Right lobe of liver (tissue), 6 donors: ENCODE data around the gene CACNG4. TPM values are rescaled to one million over a fixed set of nuclear protein-coding genes. Genes with fewer than 3 reads are reported as not detected.

Experiments
- ATAC-seq, 4 donors: fragments of 200-7000 bp; cut with Tn5 transposase; one replicate each; pipeline ENCODE4 v1.9.1; 2020; ENCODE audit warnings: mild to moderate bottlenecking in 4 of 4, moderate library complexity in 4 of 4
- DNase-seq, 3 donors: peaks; one replicate each; pipeline ENCODE4 v3.0.0-alpha.2; 2020
- H3K27ac ChIP-seq, 3 donors: fragments of 200-600 bp; one replicate each; pipeline ENCODE4 v1.8.0; 2022
- H3K27me3 ChIP-seq, 2 donors: fragments of 200-600 bp; one replicate each; pipeline ENCODE4 v1.8.0; 2022
- H3K36me3 ChIP-seq, 4 donors: fragments of 200-600 bp; sonication (generic) in 1 of 4; one replicate each; pipeline versions ENCODE4 v1.5.1 to v1.8.0; 2017 to 2022; ENCODE audit warnings: control low read depth in 1 of 4
- H3K4me1 ChIP-seq, 4 donors: fragments of 200-600 bp; sonication (generic) in 1 of 4; one replicate each; pipeline versions ENCODE4 v1.5.1 to v1.8.0; 2017 to 2022; ENCODE audit warnings: control low read depth in 1 of 4
- H3K4me3 ChIP-seq, 3 donors: fragments of 200-600 bp; one replicate each; pipeline ENCODE4 v1.8.0; 2022
- H3K9me3 ChIP-seq, 4 donors: fragments of 200-600 bp; sonication (generic) in 1 of 4; one replicate each; pipeline versions ENCODE4 v1.5.1 to v1.8.0; 2017 to 2022; ENCODE audit warnings: control low read depth in 1 of 4
- CTCF ChIP-seq, 4 donors: fragments of 200-600 bp in 3 of 4; fragments of 450-650 bp in 1 of 4; IDR thresholded peaks; one replicate each; pipeline versions ENCODE4 v1.5.1 to v1.8.0; 2016 to 2022; ENCODE audit warnings: antibody characterized with exemption in 4 of 4, mild to moderate bottlenecking in 2 of 4
- POLR2A ChIP-seq: fragments of 450-650 bp; IDR thresholded peaks from one replicate; pipeline ENCODE4 v1.6.1; 2017; ENCODE audit warnings: antibody characterized with exemption, mild to moderate bottlenecking
- WGBS: methylation state at CpG from one replicate; pipeline ENCODE4 v1.1.6; 2018; ENCODE audit warnings: low coverage, low lambda C conversion rate; ENCODE audit not compliant: insufficient coverage; ENCODE audit errors: missing lambda C conversion rate; 5-methylcytosine and 5-hydroxymethylcytosine counted together
- intact Hi-C, 2 donors: fragments of 100-400 bp; cut with DNase I; formaldehyde crosslinking; loops; one replicate each; pipeline versions ENCODE4 v1.11.2 to v1.14.1; 2022
- total RNA-seq, 6 experiments: library from RNA; depleted of rRNA in 2 of 6; stranded (reverse); fragments of >200 nt in 2 of 6; fragmentation: NEBNext Ultra II Directional in 3 of 6; extraction: Animal tissue kit (Norgen Biotek cat#: 25700) in 3 of 6; gene quantifications; one replicate each; pipeline versions ENCODE4 v1.1.0 to v1.2.4, GENCODE V29; 2016 to 2023
- donor health status: DM: no; HTN: yes; CAD: no.
- donor health status: DM: no; HTN: no; CAD: no.
- donor health status: DM: no; HTN: no; CAD: no.
- donor health status: DM: no; HTN: yes; CAD: no.
- donor health status: DM: no; HTN: yes; CAD: no.

The CACNG4 gene
- total RNA-seq, 6 experiments from 2014 or later, result not detected

- no peaks in the 10 kb centered on the region for H3K4me1 ChIP-seq
- H3K9me3 ChIP-seq, result no peaks in the 10 kb centered on the region
- TF ChIP-seq POLR2A, result no peak
- ATAC-seq (no peak), DNase-seq (no peak)
- intact Hi-C loops, result no loop called here
- H3K27ac ChIP-seq, result no peak overlapping the region
- no peaks in the 10 kb centered on the region for H3K36me3 ChIP-seq
- WGBS, result 83% methylated on average over 1 of the region's 14 CpGs
- no peaks in the 10 kb centered on the region for H3K27me3 ChIP-seq
- no peak overlapping the region for H3K4me3 ChIP-seq
These were observed 67.9 kb downstream of the CACNG4 start for GRCh38 chr17:67032382-67032781.

- DNase-seq (no peak), ATAC-seq (no peak)
- no peaks in the 10 kb centered on the region for H3K36me3 ChIP-seq
- 65% methylated on average over 5 of the region's 13 CpGs for WGBS
- H3K9me3 ChIP-seq, result no peaks in the 10 kb centered on the region
- H3K4me3 ChIP-seq, result no peak overlapping the region
- TF ChIP-seq CTCF (IDR thresholded peaks at IDR 0.05), result no peak
- no peak for TF ChIP-seq POLR2A
- H3K27ac ChIP-seq, result no peak overlapping the region
- no peaks in the 10 kb centered on the region for H3K27me3 ChIP-seq
- intact Hi-C loops, result no loop called here
- H3K4me1 ChIP-seq, result no peaks in the 10 kb centered on the region
These were observed 68.5 kb downstream of the CACNG4 start for GRCh38 chr17:67032985-67033384.

- H3K27me3 ChIP-seq, result no peaks in the 10 kb centered on the region
- intact Hi-C loops, result no loop called here
- WGBS, result 33% methylated on average over 1 of the region's 9 CpGs
- no peak for DNase-seq
- no peak overlapping the region for H3K4me3 ChIP-seq
- TF ChIP-seq POLR2A (no peak), CTCF (IDR thresholded peaks at IDR 0.05) (no peak)
- H3K27ac ChIP-seq, result no peak overlapping the region
- ATAC-seq, result no peak
- H3K4me1 ChIP-seq, result no peaks in the 10 kb centered on the region
- H3K36me3 ChIP-seq, result no peaks in the 10 kb centered on the region
- no peaks in the 10 kb centered on the region for H3K9me3 ChIP-seq
These were observed 69.1 kb downstream of the CACNG4 start for GRCh38 chr17:67033613-67034012.

GRCh38 chr17:67035131-67036083, 70.9 kb downstream of the CACNG4 start:
- no peak for DNase-seq
- 61% methylated on average over 9 of the region's 11 CpGs for WGBS
- H3K36me3 ChIP-seq, result no peaks in the 10 kb centered on the region
- H3K27me3 ChIP-seq, result no peaks in the 10 kb centered on the region
- no peak for TF ChIP-seq POLR2A
- TF ChIP-seq CTCF (IDR thresholded peaks at IDR 0.05), result no peak
- no peaks in the 10 kb centered on the region for H3K4me1 ChIP-seq
- ATAC-seq, result no peak
- H3K4me3 ChIP-seq, result no peak overlapping the region
- intact Hi-C loops, result no loop called here
- H3K9me3 ChIP-seq, result no peaks in the 10 kb centered on the region
- H3K27ac ChIP-seq, result no peak overlapping the region

- no peak for TF ChIP-seq POLR2A
- TF ChIP-seq CTCF (IDR thresholded peaks at IDR 0.05), result no peak
- no peaks in the 10 kb centered on the region for H3K9me3 ChIP-seq
- ATAC-seq (no peak), DNase-seq (no peak)
- no peak overlapping the region for H3K27ac ChIP-seq
- 38% methylated on average over 4 of the region's 5 CpGs for WGBS
- H3K4me3 ChIP-seq, result no peak overlapping the region
- H3K27me3 ChIP-seq, result no peaks in the 10 kb centered on the region
- no peaks in the 10 kb centered on the region for H3K36me3 ChIP-seq
- H3K4me1 ChIP-seq, result no peaks in the 10 kb centered on the region
- intact Hi-C loops, result no loop called here
These were observed 74.4 kb downstream of the CACNG4 start for GRCh38 chr17:67038861-67039365.
